SK-N-SH (cell line): ENCODE data around the gene BCAP31.

Experiments
- CTCF ChIP-seq: fragments of 200-600 bp; sonication (generic); IDR thresholded peaks from 2 replicates; pipeline ENCODE4 v1.6.1; 2017; ENCODE audit warnings: antibody characterized with exemption, mild to moderate bottlenecking, moderate library complexity
- FOXJ3 ChIP-seq: sonication (generic); formaldehyde crosslinking; IDR thresholded peaks from 2 replicates; pipeline ENCODE4 v1.5.1; 2020; ENCODE audit warnings: mild to moderate bottlenecking, missing genetic modification reagents
- POLR2AphosphoS5 ChIP-seq: IDR thresholded peaks from 2 replicates; pipeline ENCODE4 v1.6.1; 2012; ENCODE audit warnings: low read depth, low read length
- YY1 ChIP-seq: IDR thresholded peaks from 2 replicates; pipeline ENCODE4 v1.4.0; 2012; ENCODE audit warnings: low read depth, mild to moderate bottlenecking

- TF ChIP-seq CTCF (no peak), FOXJ3 (no peak), YY1 (no peak), POLR2AphosphoS5 (no peak)
Measured at GRCh38 chrX:153736071-153736820, 12.1 kb upstream of the BCAP31 start.
